T-cell (primary cell): ENCODE measurements around the gene FIBP. TPM values are rescaled to one million over a fixed set of nuclear protein-coding genes. Genes with fewer than 3 reads are reported as not detected.
"Not testable (repeated sequence)": the region's sequence is repeated elsewhere in the genome, so short reads cannot be mapped to it uniquely, and the experiment has no call there.

ENCODE experiments used
- ATAC-seq, 4 experiments: fragments of 200-7000 bp in 3 of 4; fragments of 150-1000 bp in 1 of 4; cut with Tn5 transposase; replicated peaks in 1 of 4; 1 replicate in 3 of 4; 2 replicates in 1 of 4; pipeline ENCODE4 v1.10.0; 2021; ENCODE audit warnings: moderate library complexity in 3 of 4, mild to moderate bottlenecking in 2 of 4, moderate number of reproducible peaks in 1 of 4
- CTCF ChIA-PET, 2 donors: fragments of 300-600 bp; sonication (Branson Sonifier 250); formaldehyde crosslinking; loops; one replicate each; lab custom pipeline; 2022; ENCODE audit warnings: antibody characterized with exemption in 2 of 2; lab: Charles Lee
- POLR2A ChIA-PET, 2 donors: fragments of 300-600 bp; sonication (Branson Sonifier 250); formaldehyde crosslinking; loops; one replicate each; lab custom pipeline; 2022; ENCODE audit warnings: antibody characterized with exemption in 2 of 2; lab: Charles Lee
- DNase-seq, 35 experiments: peaks; one replicate each; pipeline versions ENCODE4 v3.0.0 to v3.0.0-alpha.2; 2013 to 2023
- H3K27ac ChIP-seq: one replicate; pipeline ENCODE4 v1.5.1; 2013; ENCODE audit warnings: low read length
- H3K27me3 ChIP-seq, 2 experiments: replicated peaks in 1 of 2; 1 replicate in 1 of 2; 2 replicates in 1 of 2; pipeline versions ENCODE4 v1.6.1 to v1.7.0; 2013; ENCODE audit warnings: low read length in 1 of 2, mixed read lengths in 1 of 2; ENCODE audit not compliant: control insufficient read depth in 2 of 2, insufficient read depth in 2 of 2; ENCODE audit errors: extremely low read depth in 1 of 2
- H3K36me3 ChIP-seq, 2 donors: 1 replicate in 1 of 2; 2 replicates in 1 of 2; pipeline versions ENCODE4 v1.6.1 to v1.7.0; 2013; ENCODE audit warnings: low read length in 1 of 2; ENCODE audit not compliant: control insufficient read depth in 2 of 2, insufficient read depth in 1 of 2; ENCODE audit errors: extremely low read depth in 1 of 2
- H3K4me1 ChIP-seq, 2 experiments: 1 replicate in 1 of 2; 2 replicates in 1 of 2; pipeline versions ENCODE4 v1.6.1 to v1.7.0; 2013; ENCODE audit warnings: low read length in 2 of 2, mixed read lengths in 1 of 2; ENCODE audit not compliant: insufficient read depth in 2 of 2, control insufficient read depth in 1 of 2; ENCODE audit errors: extremely low read depth in 1 of 2
- H3K4me3 ChIP-seq, 2 donors: 1 replicate in 1 of 2; 2 replicates in 1 of 2; pipeline versions ENCODE4 v1.5.1 to v1.7.0; 2013; ENCODE audit warnings: mild to moderate bottlenecking in 2 of 2, low read length in 1 of 2, moderate library complexity in 1 of 2; ENCODE audit not compliant: control insufficient read depth in 1 of 2; ENCODE audit errors: extremely low read depth in 1 of 2
- H3K9me3 ChIP-seq: 2 replicates; pipeline ENCODE4 v1.7.0; 2013
- H3K27ac Mint-ChIP-seq, 2 donors: one replicate each; pipeline ENCODE4 v1.8.0; 2020 to 2021; ENCODE audit warnings: mild to moderate bottlenecking in 2 of 2, mixed read lengths in 2 of 2
- H3K27me3 Mint-ChIP-seq, 2 donors: one replicate each; pipeline ENCODE4 v1.8.0; 2021 to 2022; ENCODE audit warnings: mixed read lengths in 2 of 2
- H3K36me3 Mint-ChIP-seq: one replicate; pipeline ENCODE4 v1.8.0; 2021; ENCODE audit warnings: mixed read lengths
- H3K4me1 Mint-ChIP-seq, 3 donors: one replicate each; pipeline ENCODE4 v1.8.0; 2020 to 2022; ENCODE audit warnings: mixed read lengths in 3 of 3, mild to moderate bottlenecking in 1 of 3
- H3K4me3 Mint-ChIP-seq, 3 donors: one replicate each; pipeline ENCODE4 v1.8.0; 2020 to 2022; ENCODE audit warnings: mild to moderate bottlenecking in 3 of 3, mixed read lengths in 3 of 3, moderate library complexity in 3 of 3
- H3K9me3 Mint-ChIP-seq, 3 donors: one replicate each; pipeline ENCODE4 v1.8.0; 2020 to 2022; ENCODE audit warnings: mixed read lengths in 3 of 3
- whole genome bisulfite sequencing: methylation state at CpG from one replicate; pipeline ENCODE4 v1.1.5; 2013; ENCODE audit warnings: missing lambda C conversion rate; ENCODE audit not compliant: insufficient coverage; 5-methylcytosine and 5-hydroxymethylcytosine counted together
- total RNA-seq, 35 experiments: library from RNA in 6 of 35; stranded (reverse) in 6 of 35; fragments of 120-200 nt in 1 of 35; gene quantifications; one replicate each; pipeline versions ENCODE4 v1.2.1 to v1.2.4 and lab custom pipeline; 2013 to 2026

FIBP gene
- total RNA-seq, 5 donors from 2014 or later (not counting 1 experiment from before 2014, with no cell fraction given) = 30.2 to 47.1 (median 39.2) TPM

DNA sequence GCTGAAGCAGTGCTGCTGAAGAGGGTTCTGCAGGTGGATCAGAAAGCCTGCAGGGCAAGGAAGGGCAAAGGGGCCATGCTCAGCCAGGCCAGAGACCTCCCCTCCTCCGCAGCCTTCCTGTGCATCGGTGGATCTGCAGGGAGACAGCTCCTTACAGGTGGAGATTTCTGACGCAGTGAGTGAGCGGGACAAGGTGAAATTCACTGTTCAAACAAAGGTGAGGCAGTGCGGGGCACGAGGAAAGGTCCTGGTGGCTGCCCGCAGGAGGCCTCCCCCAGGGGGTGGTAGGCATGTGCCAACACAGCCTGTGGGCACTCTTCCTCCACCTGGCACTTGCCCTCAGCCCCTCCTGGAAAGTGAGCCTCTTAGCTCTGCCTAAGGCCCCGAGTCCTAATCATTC, 38.9 kb downstream of the FIBP start:
- H3K4me1 Mint-ChIP-seq = peaks cover 12 to 16% (median 15%) of the 10 kb centered on the region in 3 donors
- H3K27me3 ChIP-seq = no peaks in the 10 kb centered on the region
- H3K36me3 ChIP-seq = peaks cover 10 to 39% of the 10 kb centered on the region in 2 donors
- peak overlapping the region; percentile 39 to 57 for H3K27ac Mint-ChIP-seq
- 91% methylated on average over 7 of the region's 8 CpGs for WGBS
- H3K4me3 ChIP-seq = no peak overlapping the region
- DNase-seq = no peak
- ATAC-seq = no peak
- no peaks in the 10 kb centered on the region for H3K27me3 Mint-ChIP-seq
- no peak overlapping the region for H3K27ac ChIP-seq
- no peaks in the 10 kb centered on the region for H3K9me3 ChIP-seq
- H3K4me1 ChIP-seq = peaks cover 0 to 14% of the 10 kb centered on the region in 2 experiments
- peaks cover 24% of the 10 kb centered on the region for H3K36me3 Mint-ChIP-seq
- ChIA-PET CTCF (interaction anchor here in 1 of 2 donors (0.7 to 1.0 kb wide), 2 partner anchors 11 to 126 kb away, joined by 4 to 5 read pairs; partner anchors contain the start of gene MUS81), POLR2A (no interaction called here)
- no peaks in the 10 kb centered on the region for H3K9me3 Mint-ChIP-seq
- H3K4me3 Mint-ChIP-seq = no peak overlapping the region

DNA sequence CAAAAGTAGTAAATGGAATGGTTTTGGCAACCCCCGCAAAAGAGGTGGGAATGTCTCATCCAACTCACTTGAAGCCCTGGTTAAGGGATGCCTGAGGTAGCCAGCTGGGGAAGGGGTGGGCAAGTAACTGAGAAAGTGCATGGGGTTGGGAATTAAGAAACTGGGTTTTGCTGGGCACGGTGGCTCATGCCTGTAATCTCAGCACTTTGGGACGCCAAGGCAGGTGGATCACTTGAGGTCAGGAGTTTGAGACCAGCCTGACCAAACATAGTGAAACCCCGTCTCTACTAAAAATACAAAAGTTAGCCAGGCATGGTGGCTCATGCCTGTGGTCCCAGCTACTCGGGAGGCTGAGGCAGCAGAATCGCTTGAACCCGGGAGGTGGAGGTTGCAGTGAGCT, 39.6 kb downstream of the FIBP start:
- not testable (repeated sequence) for H3K4me1 Mint-ChIP-seq, H3K27me3 Mint-ChIP-seq, H3K27me3 ChIP-seq, H3K4me3 ChIP-seq, ATAC-seq, H3K4me1 ChIP-seq, DNase-seq, H3K27ac ChIP-seq, H3K9me3 ChIP-seq, H3K9me3 Mint-ChIP-seq, H3K4me3 Mint-ChIP-seq
- peak overlapping the region in 1 of 2 donors; percentile 8 for H3K27ac Mint-ChIP-seq
- POLR2A ChIA-PET = interaction anchor here (0.6 to 0.7 kb wide), 2 partner anchors 265 to 498 kb away, joined by 3 to 4 read pairs; no protein-coding TSS in a partner anchor
- CTCF ChIA-PET = interaction anchor here in 1 of 2 donors (0.6 to 1.0 kb wide), 2 partner anchors 11 to 19 kb away, joined by 3 read pairs; no protein-coding TSS in a partner anchor
- 75% methylated on average over 5 of the region's 7 CpGs for WGBS
- H3K36me3 ChIP-seq = peaks cover 10 to 32% of the 10 kb centered on the region in 2 donors
- peaks cover 18% of the 10 kb centered on the region for H3K36me3 Mint-ChIP-seq

DNA sequence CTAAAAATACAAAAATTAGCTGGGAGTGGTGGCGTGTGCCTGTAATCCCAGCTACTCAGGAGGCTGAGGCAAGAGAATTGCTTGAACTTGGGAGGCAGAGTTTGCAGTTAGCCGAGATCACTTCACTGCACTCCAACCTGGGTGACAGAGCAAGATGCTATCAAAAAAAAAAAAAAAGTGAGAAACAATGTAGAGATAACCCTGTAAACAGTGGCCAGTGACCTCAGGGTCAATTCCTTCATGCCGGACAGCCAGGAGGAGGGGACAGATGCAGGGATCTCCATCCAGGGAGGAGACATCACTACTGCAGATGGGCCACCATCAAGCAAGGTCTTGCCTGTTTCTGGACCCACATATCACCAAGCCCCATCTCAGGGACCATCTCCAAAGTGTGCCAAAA, 40.5 kb downstream of the FIBP start:
- Histone ChIP-seq H3K27ac (no peak overlapping the region), H3K27me3 (no peaks in the 10 kb centered on the region), H3K36me3 (peaks cover 10 to 23% of the 10 kb centered on the region in 2 donors), H3K9me3 (no peaks in the 10 kb centered on the region), H3K4me3 (no peak overlapping the region), H3K4me1 (no peaks in the 10 kb centered on the region)
- ATAC-seq = no peak
- Mint-ChIP-seq H3K9me3 (no peaks in the 10 kb centered on the region), H3K4me1 (peaks cover 0 to 3% (median 3%) of the 10 kb centered on the region in 3 donors), H3K27me3 (no peaks in the 10 kb centered on the region), H3K36me3 (peaks cover 11% of the 10 kb centered on the region), H3K4me3 (no peak overlapping the region), H3K27ac (peak overlapping the region in 1 of 2 donors; percentile 22)
- DNase-seq = no peak
- POLR2A ChIA-PET = interaction anchor here in 1 of 2 donors (0.7 kb wide), 1 partner anchor 42 kb away, joined by 5 read pairs; no protein-coding TSS in a partner anchor
- WGBS = no CpG with 5 or more reads among the region's 3 CpGs
- CTCF ChIA-PET = interaction anchor here in 1 of 2 donors (1.5 kb wide), 1 partner anchor 37 kb away, joined by 3 read pairs; no protein-coding TSS in a partner anchor

DNA sequence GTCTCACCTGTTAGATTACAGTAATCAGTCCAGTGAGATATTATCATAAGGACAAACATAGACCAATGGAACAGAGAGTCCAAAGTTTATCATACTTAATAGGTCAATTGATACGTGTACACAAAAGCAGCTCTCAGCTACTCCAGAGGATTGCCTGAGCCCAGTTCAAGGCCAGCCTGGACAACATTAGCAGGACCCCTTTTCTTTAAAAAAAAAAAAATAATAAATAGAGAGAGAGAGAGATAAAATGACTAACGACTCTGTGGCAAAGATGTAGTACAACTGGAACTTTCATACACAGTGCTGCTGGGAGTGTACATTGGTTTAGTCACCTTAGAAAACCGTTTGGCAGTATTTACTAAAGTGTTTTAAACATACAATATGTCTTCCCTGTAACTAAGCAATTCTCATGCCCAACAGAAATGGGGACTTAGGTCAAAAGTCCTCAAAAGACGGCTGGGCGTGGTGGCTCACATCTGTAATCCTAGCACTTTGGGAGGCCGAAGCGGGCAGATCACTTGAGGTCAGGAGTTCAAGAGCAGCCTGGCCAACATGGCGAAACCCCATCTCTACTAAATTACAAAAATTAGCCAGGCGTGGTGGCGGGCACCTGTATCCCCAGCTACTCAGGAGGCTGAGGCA, 43.9 kb downstream of the FIBP start:
- ATAC-seq (no peak), DNase-seq (no peak)
- Histone ChIP-seq H3K4me3 (no peak overlapping the region), H3K9me3 (no peaks in the 10 kb centered on the region), H3K27me3 (no peaks in the 10 kb centered on the region), H3K27ac (no peak overlapping the region), H3K36me3 (no peaks in the 10 kb centered on the region), H3K4me1 (no peaks in the 10 kb centered on the region)
- H3K9me3 Mint-ChIP-seq = no peaks in the 10 kb centered on the region
- H3K4me3 Mint-ChIP-seq = no peak overlapping the region
- H3K27ac Mint-ChIP-seq = no peak overlapping the region
- POLR2A ChIA-PET = no interaction called here
- WGBS = 94% methylated on average over 3 of the region's 10 CpGs
- no peaks in the 10 kb centered on the region for H3K36me3 Mint-ChIP-seq
- H3K4me1 Mint-ChIP-seq = no peaks in the 10 kb centered on the region
- H3K27me3 Mint-ChIP-seq = no peaks in the 10 kb centered on the region
- CTCF ChIA-PET = interaction anchor here in 1 of 2 donors (0.6 kb wide), 1 partner anchor 15 kb away, joined by 4 read pairs; no protein-coding TSS in a partner anchor

DNA sequence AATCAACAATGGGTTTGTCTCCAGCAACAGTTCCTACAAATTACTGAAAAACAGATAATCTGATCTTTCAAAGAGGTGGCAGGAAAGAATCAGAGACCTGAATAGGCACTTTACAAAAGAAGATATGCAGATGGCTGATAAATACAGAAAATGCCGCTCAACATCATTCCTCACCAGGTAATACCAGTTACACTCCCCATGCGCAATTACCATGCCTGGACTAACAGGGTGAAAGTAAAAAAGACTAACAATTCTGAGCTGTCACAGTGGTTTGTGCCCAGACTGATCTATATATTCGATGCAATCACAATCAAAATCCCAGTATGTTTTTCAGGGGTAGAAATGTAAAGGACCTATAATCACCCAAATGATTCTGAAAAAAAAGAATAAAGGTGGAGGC, 44.5 kb downstream of the FIBP start:
- H3K9me3 ChIP-seq = no peaks in the 10 kb centered on the region
- ChIA-PET CTCF (no interaction called here), POLR2A (no interaction called here)
- no peak overlapping the region for H3K27ac ChIP-seq
- WGBS = 80% methylated on average over 1 of the region's 3 CpGs
- no peak for ATAC-seq
- no peaks in the 10 kb centered on the region for H3K27me3 Mint-ChIP-seq
- H3K4me1 ChIP-seq = no peaks in the 10 kb centered on the region
- H3K36me3 Mint-ChIP-seq = no peaks in the 10 kb centered on the region
- H3K36me3 ChIP-seq = no peaks in the 10 kb centered on the region
- no peak for DNase-seq
- no peaks in the 10 kb centered on the region for H3K9me3 Mint-ChIP-seq
- H3K27ac Mint-ChIP-seq = no peak overlapping the region
- H3K27me3 ChIP-seq = no peaks in the 10 kb centered on the region
- H3K4me1 Mint-ChIP-seq = no peaks in the 10 kb centered on the region
- H3K4me3 ChIP-seq = no peak overlapping the region
- no peak overlapping the region for H3K4me3 Mint-ChIP-seq

DNA sequence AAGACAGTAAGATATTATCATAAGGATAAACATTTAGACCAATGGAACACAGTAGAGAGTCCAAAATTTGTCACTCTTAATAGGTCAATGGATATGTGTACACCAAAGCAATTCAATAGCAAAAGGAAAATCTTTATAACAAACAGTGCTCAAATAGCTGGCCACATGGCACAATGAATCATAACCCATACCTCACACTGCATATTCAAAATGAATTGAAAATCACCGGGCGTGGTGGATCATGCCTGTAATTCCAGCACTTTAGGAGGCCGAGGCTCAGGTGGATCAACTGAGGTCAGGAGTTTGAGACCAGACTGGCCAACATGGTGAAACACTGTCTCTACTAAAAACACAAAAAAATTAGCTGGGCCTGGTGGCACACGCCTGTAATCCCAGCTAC, 46.1 kb downstream of the FIBP start:
- DNase-seq (no peak), ATAC-seq (no peak)
- Mint-ChIP-seq H3K9me3 (no peaks in the 10 kb centered on the region), H3K27me3 (no peaks in the 10 kb centered on the region), H3K4me3 (no peak overlapping the region), H3K36me3 (no peaks in the 10 kb centered on the region), H3K4me1 (no peaks in the 10 kb centered on the region), H3K27ac (no peak overlapping the region)
- 93% methylated on average over 3 of the region's 4 CpGs for WGBS
- Histone ChIP-seq H3K36me3 (no peaks in the 10 kb centered on the region), H3K4me3 (no peak overlapping the region), H3K9me3 (no peaks in the 10 kb centered on the region), H3K4me1 (no peaks in the 10 kb centered on the region), H3K27me3 (no peaks in the 10 kb centered on the region), H3K27ac (no peak overlapping the region)
- ChIA-PET CTCF (no interaction called here), POLR2A (interaction anchor here in 1 of 2 donors (0.7 kb wide), 1 partner anchor 10 kb away, joined by 7 read pairs; no protein-coding TSS in a partner anchor)
